Raji (cell line): ENCODE measurements around the gene DPH1.

Experiments used
- POLR2A ChIP-seq: IDR thresholded peaks from 2 replicates; pipeline ENCODE4 v1.6.1; 2011; ENCODE audit warnings: low read depth, low read length, control low read depth; ENCODE audit not compliant: insufficient read depth

The DPH1 gene

GRCh38 chr17:2051933-2052559 is 22.1 kb downstream of the DPH1 start:
- no peak for TF ChIP-seq POLR2A

DNA sequence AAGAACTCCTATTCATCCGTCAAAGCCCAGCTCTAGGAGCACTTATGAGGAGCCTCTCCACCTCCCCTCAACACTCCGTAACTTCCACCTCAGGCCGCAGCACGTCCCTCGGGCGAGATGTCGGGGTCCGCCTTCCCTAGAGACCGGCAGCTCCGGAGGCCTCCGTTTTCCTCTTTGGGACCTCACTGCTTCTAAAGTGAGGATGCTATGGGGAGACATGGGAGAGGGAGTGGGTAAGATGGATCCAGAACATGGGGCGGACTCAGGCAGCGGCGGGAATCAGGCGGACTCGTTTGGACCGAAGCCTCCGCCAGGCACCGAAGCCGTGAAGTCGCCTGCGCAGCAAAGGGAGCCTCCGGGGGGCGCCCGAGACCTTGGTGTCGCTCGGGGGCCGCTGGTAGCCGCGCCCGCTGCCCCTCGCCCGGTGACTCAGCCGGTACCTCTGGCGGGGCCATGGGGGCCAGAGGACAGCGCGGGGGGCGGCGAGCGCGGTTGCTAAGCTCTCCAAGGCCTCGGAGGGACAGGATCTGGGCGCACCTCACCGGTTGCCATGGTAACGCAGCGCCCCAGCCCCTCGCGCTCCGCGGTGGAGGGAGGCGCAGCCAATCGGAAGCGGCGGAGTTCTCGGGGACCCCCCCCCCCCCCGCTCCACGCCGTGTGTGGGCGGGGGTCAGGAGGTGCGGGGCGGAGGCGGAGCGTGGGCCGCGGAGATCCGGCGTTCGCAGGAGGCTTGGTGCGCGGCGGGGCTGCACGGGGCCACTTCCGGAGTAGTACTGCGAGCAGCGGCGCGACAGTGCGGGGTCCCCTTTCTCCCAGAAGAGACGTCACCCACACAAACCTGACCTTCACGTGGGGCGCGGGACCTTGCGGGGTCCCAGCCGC is 23.7 kb downstream of the DPH1 start:
- TF ChIP-seq POLR2A: no peak

- TF ChIP-seq POLR2A: no peak
Observed at GRCh38 chr17:2054262-2054511, 24.2 kb downstream of the DPH1 start.

- TF ChIP-seq POLR2A: peak; percentile 42; the same call in 1 of the 2 replicates
Observed at GRCh38 chr17:2054512-2055291, 24.7 kb downstream of the DPH1 start, which contains the start of gene HIC1. Gene HIC1, plus strand, starts transcription at chr17:2055103. Its CDS starts 1,588 bp downstream, at chr17:2056691.

DNA sequence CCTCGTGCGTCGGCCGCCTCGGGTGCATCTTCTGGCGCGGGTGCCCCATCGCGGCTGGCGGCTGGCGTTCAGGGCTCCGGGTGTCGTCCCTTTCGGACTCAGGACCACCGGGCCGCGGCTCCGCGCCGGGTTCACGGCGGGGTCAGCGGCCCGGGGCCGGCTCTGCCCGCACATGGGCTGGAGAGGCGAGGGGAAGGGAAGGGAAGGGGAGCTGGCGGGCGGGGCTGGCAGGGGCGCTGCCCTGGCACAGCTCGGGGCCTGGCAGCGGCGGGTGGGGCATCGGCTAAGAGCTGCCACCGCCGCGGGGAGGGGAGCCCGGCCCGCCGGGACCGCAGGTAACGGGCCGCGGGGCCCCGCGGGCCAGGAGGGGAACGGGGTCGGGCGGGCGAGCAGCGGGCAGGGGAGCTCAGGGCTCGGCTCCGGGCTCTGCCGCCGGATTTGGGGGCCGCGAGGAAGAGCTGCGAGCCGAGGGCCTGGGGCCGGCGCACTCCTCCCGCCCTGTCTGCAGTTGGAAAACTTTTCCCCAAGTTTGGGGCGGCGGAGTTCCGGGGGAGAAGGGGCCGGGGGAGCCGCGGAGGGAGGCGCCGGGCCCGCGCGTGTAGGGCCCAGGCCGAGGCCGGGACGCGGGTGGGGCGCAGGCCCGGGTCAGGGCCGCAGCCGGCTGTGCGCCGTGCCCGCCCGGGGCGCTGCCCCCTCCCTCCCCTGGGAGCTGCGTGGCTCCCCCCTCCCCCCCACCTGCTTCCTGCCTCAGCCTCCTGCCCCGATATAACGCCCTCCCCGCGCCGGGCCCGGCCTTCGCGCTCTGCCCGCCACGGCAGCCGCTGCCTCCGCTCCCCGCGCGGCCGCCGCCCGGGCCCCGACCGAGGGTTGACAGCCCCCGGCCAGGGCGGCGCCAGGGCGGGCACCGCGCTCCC is 25.6 kb downstream of the DPH1 start:
- TF ChIP-seq POLR2A: no peak

DNA sequence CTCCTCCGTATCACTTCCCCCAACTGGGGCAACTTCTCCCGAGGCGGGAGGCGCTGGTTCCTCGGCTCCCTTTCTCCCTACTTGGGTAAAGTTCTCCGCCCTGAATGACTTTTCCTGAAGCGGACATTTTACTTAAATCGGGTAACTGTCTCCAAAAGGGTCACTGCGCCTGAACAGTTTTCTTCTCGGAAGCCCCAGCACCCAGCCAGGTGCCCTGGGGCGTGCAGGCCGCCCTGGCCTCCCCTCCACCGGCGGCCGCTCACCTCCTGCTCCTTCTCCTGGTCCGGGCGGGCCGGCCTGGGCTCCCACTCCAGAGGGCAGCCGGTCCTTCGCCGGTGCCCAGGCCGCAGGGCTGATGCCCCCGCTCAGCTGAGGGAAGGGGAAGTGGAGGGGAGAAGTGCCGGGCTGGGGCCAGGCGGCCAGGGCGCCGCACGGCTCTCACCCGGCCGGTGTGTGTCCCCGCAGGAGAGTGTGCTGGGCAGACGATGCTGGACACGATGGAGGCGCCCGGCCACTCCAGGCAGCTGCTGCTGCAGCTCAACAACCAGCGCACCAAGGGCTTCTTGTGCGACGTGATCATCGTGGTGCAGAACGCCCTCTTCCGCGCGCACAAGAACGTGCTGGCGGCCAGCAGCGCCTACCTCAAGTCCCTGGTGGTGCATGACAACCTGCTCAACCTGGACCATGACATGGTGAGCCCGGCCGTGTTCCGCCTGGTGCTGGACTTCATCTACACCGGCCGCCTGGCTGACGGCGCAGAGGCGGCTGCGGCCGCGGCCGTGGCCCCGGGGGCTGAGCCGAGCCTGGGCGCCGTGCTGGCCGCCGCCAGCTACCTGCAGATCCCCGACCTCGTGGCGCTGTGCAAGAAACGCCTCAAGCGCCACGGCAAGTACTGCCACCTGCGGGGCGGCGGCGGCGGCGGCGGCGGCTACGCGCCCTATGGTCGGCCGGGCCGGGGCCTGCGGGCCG is 26.5 kb downstream of the DPH1 start:
- TF ChIP-seq POLR2A: no peak

DNA sequence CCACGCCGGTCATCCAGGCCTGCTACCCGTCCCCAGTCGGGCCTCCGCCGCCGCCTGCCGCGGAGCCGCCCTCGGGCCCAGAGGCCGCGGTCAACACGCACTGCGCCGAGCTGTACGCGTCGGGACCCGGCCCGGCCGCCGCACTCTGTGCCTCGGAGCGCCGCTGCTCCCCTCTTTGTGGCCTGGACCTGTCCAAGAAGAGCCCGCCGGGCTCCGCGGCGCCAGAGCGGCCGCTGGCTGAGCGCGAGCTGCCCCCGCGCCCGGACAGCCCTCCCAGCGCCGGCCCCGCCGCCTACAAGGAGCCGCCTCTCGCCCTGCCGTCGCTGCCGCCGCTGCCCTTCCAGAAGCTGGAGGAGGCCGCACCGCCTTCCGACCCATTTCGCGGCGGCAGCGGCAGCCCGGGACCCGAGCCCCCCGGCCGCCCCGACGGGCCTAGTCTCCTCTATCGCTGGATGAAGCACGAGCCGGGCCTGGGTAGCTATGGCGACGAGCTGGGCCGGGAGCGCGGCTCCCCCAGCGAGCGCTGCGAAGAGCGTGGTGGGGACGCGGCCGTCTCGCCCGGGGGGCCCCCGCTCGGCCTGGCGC is 27.3 kb downstream of the DPH1 start:
- no peak for TF ChIP-seq POLR2A

- no peak for TF ChIP-seq POLR2A
Observed at GRCh38 chr17:2057760-2058585, 28.0 kb downstream of the DPH1 start.

DNA sequence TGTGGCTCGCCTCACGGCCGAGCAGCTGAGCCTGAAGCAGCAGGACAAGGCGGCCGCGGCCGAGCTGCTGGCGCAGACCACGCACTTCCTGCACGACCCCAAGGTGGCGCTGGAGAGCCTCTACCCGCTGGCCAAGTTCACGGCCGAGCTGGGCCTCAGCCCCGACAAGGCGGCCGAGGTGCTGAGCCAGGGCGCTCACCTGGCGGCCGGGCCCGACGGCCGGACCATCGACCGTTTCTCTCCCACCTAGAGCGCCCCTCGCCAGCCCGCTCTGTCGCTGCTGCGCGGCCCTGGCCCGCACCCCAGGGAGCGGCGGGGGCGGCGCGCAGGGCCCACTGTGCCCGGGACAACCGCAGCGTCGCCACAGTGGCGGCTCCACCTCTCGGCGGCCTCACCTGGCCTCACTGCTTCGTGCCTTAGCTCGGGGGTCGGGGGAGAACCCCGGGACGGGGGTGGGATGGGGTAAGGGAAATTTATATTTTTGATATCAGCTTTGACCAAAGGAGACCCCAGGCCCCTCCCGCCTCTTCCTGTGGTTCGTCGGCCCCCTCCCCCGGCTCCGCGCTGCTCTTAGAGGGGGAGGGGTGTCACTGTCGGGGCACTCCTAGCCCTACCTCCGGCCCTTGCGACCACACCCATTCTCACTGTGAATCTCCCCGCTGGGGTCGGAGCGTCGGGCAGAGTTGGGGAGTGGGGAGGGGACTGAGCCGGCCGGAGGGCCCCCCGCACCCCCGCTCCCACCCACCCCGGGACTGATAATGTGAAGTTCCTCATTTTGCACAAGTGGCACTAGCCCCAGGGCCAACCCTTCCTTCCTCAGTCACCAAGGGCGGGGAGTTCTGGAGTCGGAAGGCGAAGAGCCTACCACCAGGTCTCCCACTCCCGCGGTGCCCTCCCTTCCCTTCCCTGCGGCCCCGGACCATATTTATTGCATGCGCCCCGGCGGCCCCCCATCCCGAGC is 28.9 kb downstream of the DPH1 start:
- no peak for TF ChIP-seq POLR2A

DNA sequence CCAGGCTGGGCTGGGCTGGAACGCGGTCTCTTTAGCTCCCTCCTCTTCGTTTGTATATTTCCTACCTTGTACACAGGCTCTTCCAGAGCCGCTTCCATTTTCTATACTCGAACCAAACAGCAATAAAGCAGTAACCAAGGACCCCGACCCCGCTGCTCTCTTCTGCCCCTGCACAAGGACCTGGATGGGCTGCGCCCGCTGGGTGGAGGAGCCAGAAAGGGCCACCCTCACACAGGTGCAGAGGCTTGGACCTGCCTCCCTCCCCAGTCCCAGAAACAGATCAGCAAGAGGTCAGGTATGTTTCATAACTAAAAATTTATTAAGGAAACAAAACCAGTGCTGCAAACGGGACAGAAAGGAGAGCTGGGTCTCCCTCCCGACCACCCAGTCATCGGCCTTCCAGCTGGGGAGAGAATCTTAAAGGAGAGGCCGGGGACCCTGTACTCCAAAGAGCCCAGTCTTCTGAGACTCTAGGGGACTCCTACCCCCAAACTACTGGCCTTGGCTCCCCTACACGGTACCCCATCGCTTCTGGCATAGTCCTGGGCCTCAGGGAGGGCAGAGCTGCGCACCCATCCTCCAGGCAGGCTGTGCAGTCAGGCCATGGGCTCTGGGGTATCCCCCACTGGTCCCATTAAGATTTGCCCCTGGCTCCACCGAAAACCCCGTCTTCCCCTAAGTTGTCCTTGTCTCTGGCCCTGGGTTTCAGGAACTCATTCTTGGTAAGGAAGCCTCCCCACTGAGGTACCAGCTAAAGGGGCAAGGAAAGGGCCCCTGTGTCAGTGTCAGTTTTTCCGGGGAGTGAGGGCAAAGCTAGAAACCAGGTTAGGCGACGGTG is 29.8 kb downstream of the DPH1 start:
- TF ChIP-seq POLR2A: no peak

DNA sequence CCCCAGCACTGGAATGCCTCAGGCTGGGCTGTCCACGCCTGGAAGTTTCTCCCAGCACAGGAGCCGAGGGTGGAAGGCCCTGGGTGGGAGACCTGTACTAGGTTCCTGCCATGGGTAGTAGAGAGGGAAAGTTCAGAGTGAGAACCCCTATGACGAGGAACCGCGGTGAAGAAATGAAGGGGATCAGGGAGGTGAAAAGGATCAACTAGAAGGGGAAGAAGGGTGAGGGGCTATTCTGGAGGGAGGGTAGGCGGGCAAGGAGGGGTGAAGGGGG is 30.4 kb downstream of the DPH1 start:
- no peak for TF ChIP-seq POLR2A
